ENCODE results near the gene ABCB11.
A peak's percentile ranks its signal among the peaks of the same experiment; 100 is the strongest.
"Not testable (repeated sequence)": the region's sequence is repeated elsewhere in the genome, so short reads cannot be mapped to it uniquely, and the experiment has no call there.

Gene ABCB11

DNA sequence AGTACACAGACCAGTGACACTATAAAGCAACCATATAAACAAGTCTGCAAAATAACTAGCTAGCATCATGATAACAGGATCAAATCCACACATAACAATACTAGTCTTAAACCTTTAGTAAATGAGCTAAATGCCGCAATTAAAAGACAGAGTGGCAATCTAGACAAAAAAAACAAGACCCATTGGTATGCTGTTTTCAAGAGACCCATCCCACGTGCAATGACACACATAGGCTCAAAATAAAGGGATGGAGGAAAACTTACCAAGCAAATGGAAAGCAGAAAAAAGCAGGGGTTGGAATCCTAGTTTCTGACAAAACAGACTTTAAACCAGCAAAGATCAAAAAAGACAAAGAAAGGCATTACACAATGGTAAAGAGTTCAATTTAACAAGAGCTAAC, 23.5 kb upstream of the ABCB11 start:
- not testable (repeated sequence) for H3K4me3 Mint-ChIP-seq; H3K4me1 Mint-ChIP-seq; ATAC-seq (replicated peaks); H3K27ac Mint-ChIP-seq; H3K27me3 Mint-ChIP-seq; DNase-seq; H3K36me3 Mint-ChIP-seq
- peaks cover 24 to 29% of the 10 kb centered on the region in 2 donors for H3K9me3 Mint-ChIP-seq

GRCh38 chr2:169050476-169051240, 19.5 kb upstream of the ABCB11 start:
- H3K9me3 Mint-ChIP-seq = peaks cover 10 to 13% of the 10 kb centered on the region in 2 donors
- DNase-seq = no peak
- no peak overlapping the region for H3K4me3 Mint-ChIP-seq
- H3K36me3 Mint-ChIP-seq = peaks cover 1 to 10% of the 10 kb centered on the region in 2 donors
- H3K27ac Mint-ChIP-seq = no peak overlapping the region
- no peaks in the 10 kb centered on the region for H3K4me1 Mint-ChIP-seq
- H3K27me3 Mint-ChIP-seq = no peaks in the 10 kb centered on the region
- ATAC-seq (replicated peaks) = no peak

DNA sequence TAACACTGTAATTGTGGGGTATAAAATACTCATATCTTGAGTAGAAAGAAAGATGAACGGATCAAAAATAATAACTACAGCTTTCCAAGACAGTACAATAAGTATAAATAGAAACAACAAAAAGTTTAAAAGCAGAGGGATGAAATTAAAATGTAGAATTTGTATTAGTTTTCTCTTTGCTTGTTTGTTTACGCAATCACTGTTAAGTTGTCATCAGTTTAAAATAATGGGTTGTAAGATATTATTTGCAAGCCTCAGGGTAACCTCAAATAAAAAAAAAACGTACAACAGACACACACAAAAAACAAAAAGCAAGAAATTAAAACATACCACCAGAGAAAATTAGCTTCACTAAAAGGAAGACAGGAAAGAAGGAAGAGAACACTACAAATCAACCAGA, 18.0 kb upstream of the ABCB11 start:
- H3K4me1 Mint-ChIP-seq = no peaks in the 10 kb centered on the region
- DNase-seq (no peak), ATAC-seq (replicated peaks) (no peak)
- H3K4me3 Mint-ChIP-seq = no peak overlapping the region
- H3K36me3 Mint-ChIP-seq = peaks cover 0 to 4% of the 10 kb centered on the region in 2 donors
- H3K27me3 Mint-ChIP-seq = no peaks in the 10 kb centered on the region
- peaks cover 4% of the 10 kb centered on the region in 2 donors for H3K9me3 Mint-ChIP-seq
- no peak overlapping the region for H3K27ac Mint-ChIP-seq

- ATAC-seq (replicated peaks) = no peak
- DNase-seq = no peak
- Mint-ChIP-seq H3K36me3 (peaks cover 7 to 10% of the 10 kb centered on the region in 2 donors), H3K27me3 (no peaks in the 10 kb centered on the region), H3K9me3 (peaks cover 9 to 11% of the 10 kb centered on the region in 2 donors), H3K4me1 (no peaks in the 10 kb centered on the region), H3K4me3 (no peak overlapping the region), H3K27ac (no peak overlapping the region)
Measured at GRCh38 chr2:169047256-169048250, 16.4 kb upstream of the ABCB11 start.

- Mint-ChIP-seq H3K9me3 (peaks cover 14 to 17% of the 10 kb centered on the region in 2 donors), H3K36me3 (peaks cover 15% of the 10 kb centered on the region in 2 donors)
Measured at GRCh38 chr2:169046440-169047151, 15.5 kb upstream of the ABCB11 start.

GRCh38 chr2:169042856-169043255, 11.7 kb upstream of the ABCB11 start:
- no peak overlapping the region for H3K27ac Mint-ChIP-seq
- no peak overlapping the region for H3K4me3 Mint-ChIP-seq
- H3K4me1 Mint-ChIP-seq = peaks cover 8 to 22% of the 10 kb centered on the region in 2 donors
- no peaks in the 10 kb centered on the region for H3K27me3 Mint-ChIP-seq
- H3K9me3 Mint-ChIP-seq = peaks cover 15 to 17% of the 10 kb centered on the region in 2 donors
- H3K36me3 Mint-ChIP-seq = peaks cover 15 to 16% of the 10 kb centered on the region in 2 donors
- ATAC-seq (replicated peaks) (no peak), DNase-seq (no peak)

More at GRCh38 chr2:169046440-169047151, 15.5 kb upstream of the ABCB11 start:
- H3K27me3 Mint-ChIP-seq = no peaks in the 10 kb centered on the region
- DNase-seq (no peak), ATAC-seq (replicated peaks) (no peak)
- H3K27ac Mint-ChIP-seq = no peak overlapping the region
- H3K4me1 Mint-ChIP-seq = no peaks in the 10 kb centered on the region
- no peak overlapping the region for H3K4me3 Mint-ChIP-seq

GRCh38 chr2:169041594-169041993, 10.5 kb upstream of the ABCB11 start:
- Mint-ChIP-seq H3K36me3 (peaks cover 15 to 16% of the 10 kb centered on the region in 2 donors), H3K4me3 (no peak overlapping the region), H3K27me3 (no peaks in the 10 kb centered on the region), H3K9me3 (peaks cover 15 to 17% of the 10 kb centered on the region in 2 donors), H3K27ac (no peak overlapping the region), H3K4me1 (peaks cover 13 to 25% of the 10 kb centered on the region in 2 donors)
- ATAC-seq (replicated peaks) = no peak
- DNase-seq = no peak

- H3K27me3 Mint-ChIP-seq = no peaks in the 10 kb centered on the region
- peaks cover 13 to 25% of the 10 kb centered on the region in 2 donors for H3K4me1 Mint-ChIP-seq
- DNase-seq (no peak), ATAC-seq (replicated peaks) (peak; percentile 26 to 40)
- H3K4me3 Mint-ChIP-seq = peak overlapping the region; percentile 29 to 71
- H3K27ac Mint-ChIP-seq = peak overlapping the region; percentile 37
- H3K36me3 Mint-ChIP-seq = peaks cover 12 to 16% of the 10 kb centered on the region in 2 donors
- H3K9me3 Mint-ChIP-seq = peaks cover 14 to 17% of the 10 kb centered on the region in 2 donors
Measured at GRCh38 chr2:169039702-169040101, 8.6 kb upstream of the ABCB11 start.

GRCh38 chr2:169038338-169038757, 7.2 kb upstream of the ABCB11 start:
- Mint-ChIP-seq H3K36me3 (peaks cover 8 to 17% of the 10 kb centered on the region in 2 donors), H3K9me3 (peaks cover 14 to 20% of the 10 kb centered on the region in 2 donors), H3K4me1 (peaks cover 13 to 25% of the 10 kb centered on the region in 2 donors), H3K27me3 (no peaks in the 10 kb centered on the region), H3K4me3 (peak overlapping the region in 1 of 2 donors; percentile 65), H3K27ac (peak overlapping the region; percentile 78)
- DNase-seq = peak; percentile 35
- ATAC-seq (replicated peaks) = peak; percentile 82 to 88

DNA sequence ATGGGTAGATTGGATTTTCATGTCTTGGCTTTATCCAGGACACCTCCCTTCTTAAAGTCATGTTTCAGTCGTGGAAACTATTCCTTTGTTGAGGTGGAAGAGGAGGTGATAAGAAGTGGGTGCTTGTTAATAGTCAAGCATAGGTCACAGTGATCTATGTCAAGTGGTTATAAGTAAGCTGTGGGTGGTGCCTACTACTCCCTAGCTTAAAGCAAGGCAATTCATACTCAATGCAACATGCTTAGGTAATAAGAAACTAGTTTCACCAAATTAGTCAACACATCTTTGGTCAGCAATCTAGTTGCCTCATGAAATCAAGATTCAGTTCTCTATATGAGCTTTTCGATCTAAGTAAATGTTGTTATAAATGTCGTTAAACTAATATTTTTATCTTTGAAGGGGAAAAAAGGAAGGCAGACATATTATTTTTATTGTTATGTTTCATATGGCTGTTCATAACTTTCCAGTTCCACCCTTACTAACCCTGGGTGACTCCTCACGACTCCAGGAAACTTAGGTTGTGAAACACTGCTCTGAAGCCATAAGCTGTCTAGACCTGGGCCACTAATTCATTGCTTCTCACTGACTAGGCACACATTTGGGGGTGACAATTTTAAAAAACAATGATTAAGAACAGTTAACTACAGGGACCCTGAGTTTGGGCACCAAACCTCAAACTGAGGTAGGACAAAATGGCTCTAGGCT, 5.8 kb upstream of the ABCB11 start:
- H3K4me3 Mint-ChIP-seq = no peak overlapping the region
- H3K27ac Mint-ChIP-seq = peak overlapping the region; percentile 81
- peaks cover 9 to 20% of the 10 kb centered on the region in 2 donors for H3K9me3 Mint-ChIP-seq
- peaks cover 13 to 25% of the 10 kb centered on the region in 2 donors for H3K4me1 Mint-ChIP-seq
- peaks cover 0 to 7% of the 10 kb centered on the region in 2 donors for H3K36me3 Mint-ChIP-seq
- no peaks in the 10 kb centered on the region for H3K27me3 Mint-ChIP-seq
- DNase-seq = no peak
- peak; percentile 32 for ATAC-seq (replicated peaks)

DNA sequence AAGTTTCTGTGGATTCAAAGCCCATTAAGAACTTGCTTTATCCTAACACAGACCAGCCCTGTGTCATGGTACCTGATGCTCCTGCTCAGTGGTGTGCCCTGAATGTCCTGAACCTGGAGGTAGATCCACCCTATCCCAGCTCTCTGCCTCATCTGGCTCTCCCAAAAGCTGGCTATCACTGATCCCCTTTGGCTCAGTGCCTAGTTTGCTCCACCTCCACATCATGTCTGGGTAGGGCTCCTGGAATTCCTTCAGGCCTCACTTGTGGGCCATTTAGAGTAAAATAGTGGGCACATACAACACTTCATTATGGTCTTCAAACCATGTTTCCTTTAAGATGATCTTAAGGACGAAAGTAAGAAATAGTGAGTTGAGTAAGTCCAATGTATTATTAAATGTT, 4.8 kb upstream of the ABCB11 start:
- no peak overlapping the region for H3K4me3 Mint-ChIP-seq
- H3K27me3 Mint-ChIP-seq = no peaks in the 10 kb centered on the region
- no peak overlapping the region for H3K27ac Mint-ChIP-seq
- peaks cover 0 to 3% of the 10 kb centered on the region in 2 donors for H3K36me3 Mint-ChIP-seq
- peaks cover 13 to 25% of the 10 kb centered on the region in 2 donors for H3K4me1 Mint-ChIP-seq
- peaks cover 7 to 15% of the 10 kb centered on the region in 2 donors for H3K9me3 Mint-ChIP-seq
- no peak for DNase-seq
- ATAC-seq (replicated peaks) = no peak

DNA sequence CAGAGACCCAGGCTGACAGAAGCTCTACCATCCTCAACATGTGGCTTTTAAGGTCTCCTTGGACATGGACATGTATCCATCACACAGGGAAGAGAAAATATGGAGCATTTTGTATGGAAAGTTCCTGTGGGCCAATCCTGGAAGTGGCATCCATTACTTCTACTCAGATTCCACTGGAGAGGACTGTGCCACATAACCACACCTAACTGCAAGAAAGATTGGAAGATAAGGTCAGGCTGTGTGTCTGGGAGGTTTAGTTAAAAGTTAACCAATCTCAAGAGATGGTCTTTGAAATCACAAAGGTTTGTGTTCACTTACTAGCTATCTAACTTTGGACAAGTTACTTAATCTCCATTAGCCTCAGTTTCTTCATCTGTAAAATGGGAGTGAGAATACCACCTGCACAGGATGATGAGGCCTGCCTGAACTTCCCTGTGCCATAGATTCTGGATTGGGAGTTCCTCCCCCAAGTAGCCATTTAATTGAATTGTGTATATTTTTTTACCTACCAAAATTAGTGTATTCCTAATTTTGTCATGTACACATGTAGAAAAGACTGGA, 3.9 kb upstream of the ABCB11 start:
- peaks cover 13 to 25% of the 10 kb centered on the region in 2 donors for H3K4me1 Mint-ChIP-seq
- H3K9me3 Mint-ChIP-seq = peaks cover 7 to 15% of the 10 kb centered on the region in 2 donors
- H3K4me3 Mint-ChIP-seq = no peak overlapping the region
- DNase-seq = no peak
- peaks cover 0 to 3% of the 10 kb centered on the region in 2 donors for H3K36me3 Mint-ChIP-seq
- ATAC-seq (replicated peaks) = no peak
- no peaks in the 10 kb centered on the region for H3K27me3 Mint-ChIP-seq
- H3K27ac Mint-ChIP-seq = no peak overlapping the region

GRCh38 chr2:169034256-169034655, 3.1 kb upstream of the ABCB11 start:
- Mint-ChIP-seq H3K9me3 (peaks cover 7 to 15% of the 10 kb centered on the region in 2 donors), H3K4me1 (peaks cover 9 to 17% of the 10 kb centered on the region in 2 donors), H3K36me3 (peaks cover 0 to 3% of the 10 kb centered on the region in 2 donors), H3K27ac (no peak overlapping the region), H3K27me3 (no peaks in the 10 kb centered on the region), H3K4me3 (no peak overlapping the region)
- ATAC-seq (replicated peaks) (no peak), DNase-seq (no peak)

Data from stimulated activated naive B cell treated with anti-CD40 and anti-IgM and Interleukin-4, amounts not matched to agents 10 μg/mL and 1 μg/mL and 100 μg/mL, for 72 hours (primary cell).